GM23338 (cell line): Measurements from ENCODE around the gene ZNF628. TPM values are rescaled to one million over a fixed set of nuclear protein-coding genes. Genes with fewer than 3 reads are reported as not detected.

Source experiments
- ATAC-seq: fragments of 200-7000 bp; cut with Tn5 transposase; 3 replicates; pipeline ENCODE4 v1.9.1; 2020
- DNase-seq: peaks from one replicate; pipeline ENCODE4 v3.0.0-alpha.2; 2015; ENCODE audit warnings: low spot score
- H2AFZ ChIP-seq: fragments of 200-600 bp; sonication (generic); 2 replicates; pipeline ENCODE4 v1.8.0; 2016; ENCODE audit warnings: antibody characterized with exemption, mild to moderate bottlenecking, moderate library complexity
- H3F3A ChIP-seq: fragments of 200-600 bp; sonication (generic); replicated peaks from 2 replicates; pipeline ENCODE4 v1.8.0; 2017; ENCODE audit warnings: antibody characterized with exemption, mixed run types, low read depth
- H3K27ac ChIP-seq: fragments of 200-600 bp; sonication (generic); 2 replicates; pipeline ENCODE4 v1.6.1; 2016; ENCODE audit warnings: low read depth
- H3K27me3 ChIP-seq: fragments of 200-600 bp; sonication (generic); 2 replicates; pipeline ENCODE4 v1.8.0; 2016; ENCODE audit warnings: mild to moderate bottlenecking, mixed run types, moderate library complexity; ENCODE audit not compliant: insufficient read depth
- H3K36me3 ChIP-seq: fragments of 200-600 bp; sonication (generic); 2 replicates; pipeline ENCODE4 v1.8.0; 2016; ENCODE audit warnings: mild to moderate bottlenecking; ENCODE audit not compliant: insufficient read depth
- H3K4me1 ChIP-seq: fragments of 200-600 bp; sonication (generic); 2 replicates; pipeline ENCODE4 v1.8.0; 2016; ENCODE audit warnings: mild to moderate bottlenecking, moderate library complexity; ENCODE audit not compliant: insufficient read depth
- H3K4me2 ChIP-seq: fragments of 200-600 bp; sonication (generic); 2 replicates; pipeline ENCODE4 v1.7.1; 2017; ENCODE audit warnings: mixed run types
- H3K4me3 ChIP-seq: fragments of 200-600 bp; sonication (generic); 2 replicates; pipeline ENCODE4 v1.6.1; 2016; ENCODE audit warnings: mixed run types
- H3K79me2 ChIP-seq: fragments of 200-600 bp; sonication (generic); replicated peaks from 2 replicates; pipeline ENCODE4 v1.8.0; 2017; ENCODE audit warnings: mild to moderate bottlenecking; ENCODE audit not compliant: insufficient read depth
- H3K9me2 ChIP-seq: fragments of 200-600 bp; sonication (generic); 2 replicates; pipeline ENCODE4 v1.8.0; 2017; ENCODE audit not compliant: insufficient read depth
- H4K20me1 ChIP-seq: fragments of 200-600 bp; sonication (generic); replicated peaks from 2 replicates; pipeline ENCODE4 v1.8.0; 2017; ENCODE audit warnings: mild to moderate bottlenecking; ENCODE audit not compliant: insufficient read depth
- H3K27ac Mint-ChIP-seq: 2 replicates; pipeline ENCODE4 v1.8.0; 2020; ENCODE audit warnings: inconsistent platforms, mild to moderate bottlenecking, moderate library complexity, mixed read lengths
- H3K27me3 Mint-ChIP-seq: 3 replicates; pipeline ENCODE4 v1.8.0; 2022; ENCODE audit warnings: low read depth, mild to moderate bottlenecking, moderate library complexity, mixed read lengths, inconsistent platforms; ENCODE audit not compliant: insufficient read depth, poor library complexity
- H3K36me3 Mint-ChIP-seq: 3 replicates; pipeline ENCODE4 v1.8.0; 2021; ENCODE audit warnings: low read depth, mild to moderate bottlenecking, inconsistent platforms, moderate library complexity, mixed read lengths
- H3K4me1 Mint-ChIP-seq: 3 replicates; pipeline ENCODE4 v1.8.0; 2020; ENCODE audit warnings: mild to moderate bottlenecking, inconsistent platforms, mixed read lengths
- H3K4me3 Mint-ChIP-seq: 3 replicates; pipeline ENCODE4 v1.8.0; 2021; ENCODE audit warnings: moderate library complexity, mild to moderate bottlenecking, inconsistent platforms, mixed read lengths
- H3K9me3 Mint-ChIP-seq: 3 replicates; pipeline ENCODE4 v1.8.0; 2020; ENCODE audit warnings: moderate library complexity, mild to moderate bottlenecking, inconsistent platforms, mixed read lengths
- CTCF ChIP-seq, 2 experiments: fragments of 200-600 bp in 1 of 2; sonication (generic) in 1 of 2; conservative IDR thresholded peaks; 2 replicates each; pipeline versions ENCODE4 v1.5.1 to v1.6.1; 2016 to 2017; ENCODE audit warnings: antibody characterized with exemption in 2 of 2, low read depth in 2 of 2, mild to moderate bottlenecking in 2 of 2, moderate library complexity in 1 of 2
- JUNB ChIP-seq: IDR thresholded peaks from one replicate; pipeline ENCODE4 v1.6.1; 2016; ENCODE audit warnings: antibody characterized with exemption; ENCODE audit not compliant: unreplicated experiment
- NANOG ChIP-seq: IDR thresholded peaks from 2 replicates; pipeline ENCODE4 v1.6.1; 2016; ENCODE audit warnings: antibody characterized with exemption, borderline replicate concordance
- POLR2AphosphoS5 ChIP-seq: IDR thresholded peaks from 2 replicates; pipeline ENCODE4 v1.6.1; 2016; ENCODE audit warnings: antibody characterized with exemption, low read depth
- REST ChIP-seq: IDR thresholded peaks from one replicate; pipeline ENCODE4 v1.6.1; 2018; ENCODE audit warnings: antibody characterized with exemption; ENCODE audit not compliant: unreplicated experiment
- STAT1 ChIP-seq: IDR thresholded peaks from one replicate; pipeline ENCODE4 v1.6.1; 2016; ENCODE audit warnings: antibody characterized with exemption; ENCODE audit not compliant: unreplicated experiment
- ZNF114 ChIP-seq: fragments of 250-450 bp; sonication (Bioruptor Pico); IDR thresholded peaks from 2 replicates; pipeline ENCODE4 v1.5.0; 2020; ENCODE audit warnings: mild to moderate bottlenecking, moderate library complexity
- ZNF462 ChIP-seq: fragments of 250-450 bp; sonication (Bioruptor Pico); IDR thresholded peaks from 2 replicates; pipeline ENCODE4 v1.5.0; 2020; ENCODE audit warnings: mild to moderate bottlenecking, moderate library complexity
- polyA plus RNA-seq: library from polyadenylated mRNA; unstranded; fragments of >200 nt; fragmentation: Nextera tagmentation; extraction: Ambion mirVana; gene quantifications from 2 replicates; pipeline ENCODE4 v1.2.1, GENCODE V29; 2016
- total RNA-seq: library from RNA; depleted of rRNA; stranded (reverse); fragments of >200 nt; shearing (Covaris generic); gene quantifications from 2 replicates; pipeline ENCODE4 v1.2.3, GENCODE V29; 2014

ZNF628 gene
- total and polyA plus RNA-seq, 2 experiments from 2014 or later = 4.9 to 10.7 TPM

- Histone ChIP-seq H4K20me1 (no peaks in the 10 kb centered on the region), H3K27me3 (no peaks in the 10 kb centered on the region), H3K27ac (no peak overlapping the region), H3K36me3 (no peaks in the 10 kb centered on the region), H3F3A (peaks cover 17% of the 10 kb centered on the region; the same call in 1 of the 2 replicates), H3K4me3 (no peak overlapping the region), H3K79me2 (peaks cover 9% of the 10 kb centered on the region), H3K9me2 (no peaks in the 10 kb centered on the region), H2AFZ (no peak overlapping the region), H3K4me2 (no peak overlapping the region), H3K4me1 (peaks cover 7% of the 10 kb centered on the region; the same call in 1 of the 2 replicates)
- Mint-ChIP-seq H3K9me3 (peaks cover 3% of the 10 kb centered on the region; the same call in 2 of the 3 replicates), H3K36me3 (peaks cover 9% of the 10 kb centered on the region; the same call in 2 of the 3 replicates), H3K4me1 (peaks cover 33% of the 10 kb centered on the region), H3K27me3 (peaks cover 17% of the 10 kb centered on the region), H3K27ac (no peak overlapping the region), H3K4me3 (peak overlapping the region; percentile 6; the same call in 1 of the 3 replicates)
- ATAC-seq (no peak), DNase-seq (no peak)
- TF ChIP-seq NANOG (no peak), POLR2AphosphoS5 (no peak), JUNB (no peak), ZNF462 (CRISPR knock-in tag) (no peak), STAT1 (no peak), ZNF114 (CRISPR knock-in tag) (no peak), REST (no peak), CTCF (conservative IDR thresholded peaks at IDR 0.05; ENCODE audit: low read depth in 2 of 2) (no peak)
Observed at GRCh38 chr19:55479451-55480230, 3.2 kb downstream of the ZNF628 start.
